ENCODE measurements around the gene EHD3.

- no peak for TF ChIP-seq CTCF (IDR thresholded peaks at IDR 0.05; ENCODE audit: low read length)
- TF ChIP-seq EZH2 (IDR thresholded peaks at IDR 0.05; ENCODE audit: borderline replicate concordance, low read length) = no peak
These were observed 24.4 kb downstream of the EHD3 start for GRCh38 chr2:31258351-31258750.

Data from OCI-LY1 (cell line).